GM12878 (cell line): ENCODE measurements around the gene OR2AT4.
"Not testable (repeated sequence)": the region's sequence is repeated elsewhere in the genome, so short reads cannot be mapped to it uniquely, and the experiment has no call there.

Source experiments
- ETV6 ChIP-seq, 2 experiments: fragments of 450-650 bp in 1 of 2; IDR thresholded peaks in 1 of 2; conservative IDR thresholded peaks in 1 of 2; 2 replicates each; pipeline ENCODE4 v1.6.1; 2014; ENCODE audit warnings: antibody characterized with exemption in 1 of 2, borderline replicate concordance in 1 of 2, low read depth in 1 of 2, mild to moderate bottlenecking in 1 of 2, moderate library complexity in 1 of 2
- FOS ChIP-seq: IDR thresholded peaks from 3 replicates; pipeline ENCODE4 v1.6.1; 2011; ENCODE audit warnings: borderline replicate concordance; ENCODE audit not compliant: insufficient read length; ENCODE audit errors: extremely low read depth
- JUNB ChIP-seq: IDR thresholded peaks from 2 replicates; pipeline ENCODE4 v1.6.1; 2016; ENCODE audit warnings: antibody characterized with exemption, mild to moderate bottlenecking
- KDM1A ChIP-seq: fragments of 200-600 bp; sonication (generic); IDR thresholded peaks from 2 replicates; pipeline ENCODE4 v1.6.1; 2016; ENCODE audit warnings: borderline replicate concordance
- MYC ChIP-seq: IDR thresholded peaks from 2 replicates; pipeline ENCODE4 v1.6.1; 2011; ENCODE audit warnings: mild to moderate bottlenecking, low read length, moderate library complexity, inconsistent platforms; ENCODE audit not compliant: insufficient read depth, insufficient replicate concordance, insufficient read length, severe bottlenecking
- NR2C2 ChIP-seq: IDR thresholded peaks from 2 replicates; pipeline ENCODE4 v1.6.1; 2011; ENCODE audit warnings: borderline replicate concordance, low read depth; ENCODE audit not compliant: control insufficient read depth, insufficient read length
- PBX3 ChIP-seq: IDR thresholded peaks from 2 replicates; pipeline ENCODE4 v1.6.1; 2011; ENCODE audit warnings: mild to moderate bottlenecking, low read depth, low read length, moderate library complexity; ENCODE audit not compliant: insufficient replicate concordance
- POLR2A ChIP-seq: IDR thresholded peaks from 2 replicates; pipeline ENCODE4 v1.6.1; 2011; ENCODE audit warnings: low read depth, mild to moderate bottlenecking, low read length
- RFX5 ChIP-seq: IDR thresholded peaks from 2 replicates; pipeline ENCODE4 v1.6.1; 2011; ENCODE audit warnings: low read depth, low read length, improper control_type of control experiment
- TF ChIP-seq, protein P1 (sequence below), 3 experiments: IDR thresholded peaks in 2 of 3; conservative IDR thresholded peaks in 1 of 3; 2 replicates each; pipeline ENCODE4 v1.5.1; 2011; ENCODE audit warnings: low read depth in 3 of 3, low read length in 3 of 3, mild to moderate bottlenecking in 3 of 3, control low read depth in 2 of 3, moderate library complexity in 2 of 3, inconsistent platforms in 1 of 3, mixed read lengths in 1 of 3; ENCODE audit not compliant: control insufficient read depth in 2 of 3, insufficient read depth in 1 of 3; ENCODE audit errors: extremely low read depth in 1 of 3

DNA sequence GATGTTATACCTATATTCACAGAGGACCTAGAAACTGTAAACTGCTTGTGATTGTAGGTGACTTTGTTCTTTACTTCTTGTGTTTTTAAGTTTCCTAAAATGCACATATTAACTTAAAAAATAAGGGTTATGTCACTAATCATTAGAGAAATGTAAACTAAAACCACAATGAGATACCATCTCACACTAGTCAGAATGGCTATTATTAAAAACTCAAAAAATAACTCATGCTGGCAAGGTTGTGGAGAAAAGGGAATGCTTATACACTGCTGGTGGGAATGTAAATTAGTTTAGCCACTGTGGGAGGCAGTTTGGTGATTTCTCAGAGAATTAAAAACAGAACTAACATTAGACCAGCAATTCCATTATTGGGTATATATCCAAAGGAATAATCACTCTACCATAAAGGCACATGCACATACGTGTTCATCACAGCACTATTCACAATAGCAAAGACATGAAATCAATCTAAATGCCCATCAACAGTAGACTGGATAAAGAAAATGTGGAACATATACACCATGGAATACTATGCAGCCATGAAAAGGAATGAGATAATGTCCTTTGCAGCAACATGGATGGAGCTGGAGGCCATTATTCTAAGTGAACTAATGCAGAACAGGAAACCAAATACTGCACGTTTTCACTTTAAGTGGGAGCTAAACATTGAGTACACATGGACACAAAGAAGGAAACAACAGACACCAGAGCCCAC is 9.4 kb upstream of the OR2AT4 start:
- TF ChIP-seq FOS; NR2C2; MYC; PBX3; RFX5; ETV6 (conservative IDR thresholded peaks at IDR 0.05 in 1 of 2, IDR thresholded peaks at IDR 0.05 in 1 of 2; ENCODE audit: borderline replicate concordance in 1 of 2, low read depth in 1 of 2); POLR2A; KDM1A; JUNB: not testable (repeated sequence)
- TF ChIP-seq, protein P1, sequence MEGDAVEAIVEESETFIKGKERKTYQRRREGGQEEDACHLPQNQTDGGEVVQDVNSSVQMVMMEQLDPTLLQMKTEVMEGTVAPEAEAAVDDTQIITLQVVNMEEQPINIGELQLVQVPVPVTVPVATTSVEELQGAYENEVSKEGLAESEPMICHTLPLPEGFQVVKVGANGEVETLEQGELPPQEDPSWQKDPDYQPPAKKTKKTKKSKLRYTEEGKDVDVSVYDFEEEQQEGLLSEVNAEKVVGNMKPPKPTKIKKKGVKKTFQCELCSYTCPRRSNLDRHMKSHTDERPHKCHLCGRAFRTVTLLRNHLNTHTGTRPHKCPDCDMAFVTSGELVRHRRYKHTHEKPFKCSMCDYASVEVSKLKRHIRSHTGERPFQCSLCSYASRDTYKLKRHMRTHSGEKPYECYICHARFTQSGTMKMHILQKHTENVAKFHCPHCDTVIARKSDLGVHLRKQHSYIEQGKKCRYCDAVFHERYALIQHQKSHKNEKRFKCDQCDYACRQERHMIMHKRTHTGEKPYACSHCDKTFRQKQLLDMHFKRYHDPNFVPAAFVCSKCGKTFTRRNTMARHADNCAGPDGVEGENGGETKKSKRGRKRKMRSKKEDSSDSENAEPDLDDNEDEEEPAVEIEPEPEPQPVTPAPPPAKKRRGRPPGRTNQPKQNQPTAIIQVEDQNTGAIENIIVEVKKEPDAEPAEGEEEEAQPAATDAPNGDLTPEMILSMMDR (IDR thresholded peaks at IDR 0.05 in 2 of 3, conservative IDR thresholded peaks at IDR 0.05 in 1 of 3; ENCODE audit: control insufficient read depth in 2 of 3, extremely low read depth in 1 of 3, insufficient read depth in 1 of 3, low read depth in 3 of 3, low read length in 3 of 3): not testable (repeated sequence)
